ENCODE data around the gene ZNF316. TPM values are rescaled to one million over a fixed set of nuclear protein-coding genes. Genes with fewer than 3 reads are reported as not detected.

The ZNF316 gene
- total RNA-seq, 1 experiment from 2014 or later = 48.9 TPM

DNA sequence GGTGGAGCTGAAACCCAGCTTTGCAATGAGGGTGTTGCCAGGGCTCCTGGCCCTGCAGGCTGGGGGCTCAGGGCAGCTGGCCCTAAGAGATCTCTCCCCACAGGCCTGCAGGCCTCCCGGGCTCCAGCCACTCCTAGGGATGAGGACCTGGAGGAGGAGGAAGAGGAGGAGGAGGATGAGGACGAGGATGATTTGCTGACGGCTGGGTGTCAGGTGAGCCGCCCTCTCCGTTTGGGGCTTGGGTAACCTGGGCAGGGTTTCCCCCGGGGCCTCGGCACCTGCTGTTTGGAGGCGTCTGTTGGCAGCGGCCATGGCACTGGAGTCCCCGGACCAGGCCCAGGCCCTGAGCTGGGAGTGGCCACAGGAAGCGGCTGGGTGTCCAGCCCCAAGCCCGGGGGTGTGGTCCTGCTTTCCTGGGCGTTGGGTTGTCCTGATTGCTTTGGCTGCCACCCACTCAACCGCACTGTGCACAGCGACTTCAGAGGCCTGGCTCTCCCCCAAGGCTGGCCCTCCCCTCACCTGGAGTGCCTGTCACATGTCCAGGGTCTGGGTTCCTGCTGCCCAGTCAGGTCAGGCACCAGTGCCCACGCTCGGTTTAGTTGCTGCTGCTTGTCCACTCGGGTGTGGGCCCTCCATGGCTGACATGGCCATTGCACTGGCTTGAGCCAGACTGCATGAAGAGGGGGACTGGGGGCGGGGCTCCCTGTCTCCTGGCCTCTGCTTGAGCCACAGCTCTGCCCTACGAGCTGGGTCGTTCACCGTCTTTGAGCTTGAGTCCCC, 5.9 kb downstream of the ZNF316 start:
- intact Hi-C loops (cut with micrococcal nuclease; ENCODE audit: unreplicated experiment) = no loop called here
- peaks cover 15% of the 10 kb centered on the region for H3K4me1 Mint-ChIP-seq (ENCODE audit: low read depth, unreplicated experiment)
- H3K27ac Mint-ChIP-seq (ENCODE audit: unreplicated experiment) = no peak overlapping the region
- H3K27me3 Mint-ChIP-seq (ENCODE audit: unreplicated experiment) = no peaks in the 10 kb centered on the region
- CTCF ChIA-PET = no interaction called here
- peaks cover under 1% of the 10 kb centered on the region for H3K9me3 Mint-ChIP-seq (ENCODE audit: low read depth, unreplicated experiment)
- no peak overlapping the region for H3K4me3 Mint-ChIP-seq (ENCODE audit: low read depth, unreplicated experiment)
- peaks cover 81% of the 10 kb centered on the region for H3K36me3 Mint-ChIP-seq (ENCODE audit: insufficient read depth, unreplicated experiment)
- TF ChIP-seq, protein P1, sequence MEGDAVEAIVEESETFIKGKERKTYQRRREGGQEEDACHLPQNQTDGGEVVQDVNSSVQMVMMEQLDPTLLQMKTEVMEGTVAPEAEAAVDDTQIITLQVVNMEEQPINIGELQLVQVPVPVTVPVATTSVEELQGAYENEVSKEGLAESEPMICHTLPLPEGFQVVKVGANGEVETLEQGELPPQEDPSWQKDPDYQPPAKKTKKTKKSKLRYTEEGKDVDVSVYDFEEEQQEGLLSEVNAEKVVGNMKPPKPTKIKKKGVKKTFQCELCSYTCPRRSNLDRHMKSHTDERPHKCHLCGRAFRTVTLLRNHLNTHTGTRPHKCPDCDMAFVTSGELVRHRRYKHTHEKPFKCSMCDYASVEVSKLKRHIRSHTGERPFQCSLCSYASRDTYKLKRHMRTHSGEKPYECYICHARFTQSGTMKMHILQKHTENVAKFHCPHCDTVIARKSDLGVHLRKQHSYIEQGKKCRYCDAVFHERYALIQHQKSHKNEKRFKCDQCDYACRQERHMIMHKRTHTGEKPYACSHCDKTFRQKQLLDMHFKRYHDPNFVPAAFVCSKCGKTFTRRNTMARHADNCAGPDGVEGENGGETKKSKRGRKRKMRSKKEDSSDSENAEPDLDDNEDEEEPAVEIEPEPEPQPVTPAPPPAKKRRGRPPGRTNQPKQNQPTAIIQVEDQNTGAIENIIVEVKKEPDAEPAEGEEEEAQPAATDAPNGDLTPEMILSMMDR (IDR thresholded peaks at IDR 0.05; ENCODE audit: unreplicated experiment) = no peak
- no peak for DNase-seq
- BruUV-seq (replicated peaks) = no TSS peak

DNA sequence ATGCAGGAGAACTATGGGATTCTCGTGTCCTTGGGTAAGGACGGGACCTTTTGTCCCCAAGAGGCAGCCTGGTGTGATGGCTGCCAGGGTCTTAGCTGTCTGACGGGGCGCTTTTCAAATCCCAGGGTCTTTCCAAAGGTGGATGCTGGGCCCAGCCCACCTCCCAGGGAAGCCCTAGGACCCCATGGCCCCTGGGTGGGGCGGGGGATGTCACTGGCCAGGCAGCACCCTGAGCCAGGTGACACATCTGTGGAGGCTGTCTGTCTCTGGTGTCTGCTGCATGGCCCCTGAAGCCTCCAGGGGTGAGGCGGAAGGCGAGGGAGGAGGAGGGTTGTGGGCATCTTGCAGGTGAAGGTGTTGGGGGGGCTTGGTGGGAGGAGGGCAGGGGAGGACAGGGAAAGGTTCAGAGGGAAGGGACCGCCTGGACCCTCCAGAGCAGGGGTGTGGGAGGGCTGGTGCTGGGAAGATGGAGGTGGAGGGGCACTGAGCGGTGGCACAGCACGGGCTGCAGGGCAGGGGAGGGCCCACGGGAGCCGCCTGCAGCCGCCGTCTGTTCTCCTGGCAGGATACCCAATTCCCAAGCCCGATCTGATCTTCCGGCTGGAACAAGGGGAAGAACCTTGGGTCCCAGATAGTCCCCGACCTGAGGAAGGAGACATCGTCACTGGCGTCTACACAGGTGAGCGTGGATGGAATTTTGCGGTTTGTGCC, 7.0 kb downstream of the ZNF316 start:
- CTCF ChIA-PET = no interaction called here
- Mint-ChIP-seq H3K4me3 (ENCODE audit: low read depth, unreplicated experiment) (no peak overlapping the region), H3K4me1 (ENCODE audit: low read depth, unreplicated experiment) (peaks cover 5% of the 10 kb centered on the region), H3K36me3 (ENCODE audit: insufficient read depth, unreplicated experiment) (peaks cover 81% of the 10 kb centered on the region), H3K27ac (ENCODE audit: unreplicated experiment) (no peak overlapping the region), H3K27me3 (ENCODE audit: unreplicated experiment) (no peaks in the 10 kb centered on the region), H3K9me3 (ENCODE audit: low read depth, unreplicated experiment) (peaks cover 3% of the 10 kb centered on the region)
- TF ChIP-seq, protein P1 (IDR thresholded peaks at IDR 0.05; ENCODE audit: unreplicated experiment) = no peak
- intact Hi-C loops (cut with micrococcal nuclease; ENCODE audit: unreplicated experiment) = no loop called here
- no TSS peak for BruUV-seq (replicated peaks)
- no peak for DNase-seq

DNA sequence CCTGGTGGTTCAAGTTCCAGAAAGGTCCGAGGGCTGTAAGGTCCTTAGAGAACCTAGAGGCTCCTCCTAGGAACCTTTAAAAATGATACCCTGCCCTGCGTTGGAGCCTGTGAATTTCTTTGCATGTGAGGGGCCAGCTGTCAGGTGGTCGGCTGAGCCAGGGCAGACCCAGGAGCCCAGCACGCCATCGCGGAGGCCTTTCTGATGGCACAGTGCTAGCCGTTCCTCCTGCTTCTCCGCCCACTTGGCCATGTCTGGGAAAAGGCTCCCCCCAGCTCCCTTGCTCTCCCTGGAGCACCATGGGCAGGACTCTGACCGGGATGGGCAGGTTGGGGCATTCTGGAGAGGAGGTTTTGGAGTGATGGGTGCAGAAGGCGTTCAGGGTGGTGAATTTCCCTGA, 7.6 kb downstream of the ZNF316 start:
- Mint-ChIP-seq H3K36me3 (ENCODE audit: insufficient read depth, unreplicated experiment) (peaks cover 81% of the 10 kb centered on the region), H3K27me3 (ENCODE audit: unreplicated experiment) (no peaks in the 10 kb centered on the region), H3K27ac (ENCODE audit: unreplicated experiment) (no peak overlapping the region), H3K4me3 (ENCODE audit: low read depth, unreplicated experiment) (no peak overlapping the region), H3K9me3 (ENCODE audit: low read depth, unreplicated experiment) (peaks cover 3% of the 10 kb centered on the region), H3K4me1 (ENCODE audit: low read depth, unreplicated experiment) (no peaks in the 10 kb centered on the region)
- TF ChIP-seq, protein P1 (IDR thresholded peaks at IDR 0.05; ENCODE audit: unreplicated experiment) = no peak
- intact Hi-C loops (cut with micrococcal nuclease; ENCODE audit: unreplicated experiment) = no loop called here
- BruUV-seq (replicated peaks) = no TSS peak
- CTCF ChIA-PET = no interaction called here
- DNase-seq = no peak

DNA sequence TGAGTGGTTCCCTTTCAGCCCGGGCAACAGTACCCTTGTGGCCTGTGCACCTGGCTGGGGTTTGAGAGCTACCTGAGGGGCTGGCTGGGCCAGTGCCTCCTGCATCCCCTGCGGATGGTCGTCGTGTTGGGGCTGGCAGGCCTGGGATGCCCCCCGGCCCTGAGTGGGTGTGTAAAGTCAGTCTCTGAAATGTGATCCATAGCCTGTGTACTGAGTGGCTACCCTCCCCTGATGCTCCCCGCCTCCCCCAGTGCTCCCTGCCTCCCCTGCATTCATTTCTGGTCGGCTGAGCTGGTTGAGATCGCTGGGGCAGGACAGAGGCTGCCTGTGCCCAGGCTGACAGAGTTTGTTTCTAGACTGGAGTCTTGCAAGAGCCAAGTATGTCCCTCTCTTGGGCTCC, 9.3 kb downstream of the ZNF316 start:
- CTCF ChIA-PET = interaction anchor here (0.7 kb wide), 1 partner anchor 370 kb away, joined by 4 read pairs; no protein-coding TSS in a partner anchor
- Mint-ChIP-seq H3K4me3 (ENCODE audit: low read depth, unreplicated experiment) (no peak overlapping the region), H3K27ac (ENCODE audit: unreplicated experiment) (no peak overlapping the region), H3K27me3 (ENCODE audit: unreplicated experiment) (no peaks in the 10 kb centered on the region), H3K9me3 (ENCODE audit: low read depth, unreplicated experiment) (peaks cover 6% of the 10 kb centered on the region), H3K36me3 (ENCODE audit: insufficient read depth, unreplicated experiment) (peaks cover 91% of the 10 kb centered on the region), H3K4me1 (ENCODE audit: low read depth, unreplicated experiment) (no peaks in the 10 kb centered on the region)
- no TSS peak for BruUV-seq (replicated peaks)
- intact Hi-C loops (cut with micrococcal nuclease; ENCODE audit: unreplicated experiment) = no loop called here
- no peak for DNase-seq
- TF ChIP-seq, protein P1 (IDR thresholded peaks at IDR 0.05; ENCODE audit: unreplicated experiment) = no peak

Measured in Calu3 (cell line).